ENCODE data around the gene ABI2.
A peak's percentile ranks its signal among the peaks of the same experiment; 100 is the strongest.

ABI2 gene

GRCh38 chr2:203352604-203353255, 24.5 kb downstream of the ABI2 start:
- DNase-seq (ENCODE audit: low read depth), result no peak
- no peak overlapping the region for H3K4me3 ChIP-seq (replicated peaks; ENCODE audit: low read depth, low read length)
- no peak for TF ChIP-seq CTCF (IDR thresholded peaks at IDR 0.05; ENCODE audit: low read length, missing control alignments)

- TF ChIP-seq CTCF (IDR thresholded peaks at IDR 0.05; ENCODE audit: low read length, missing control alignments), result no peak
- no peak overlapping the region for H3K4me3 ChIP-seq (replicated peaks; ENCODE audit: low read depth, low read length)
- no peak for DNase-seq (ENCODE audit: low read depth)
Measured at GRCh38 chr2:203354966-203355365, 26.8 kb downstream of the ABI2 start.

GRCh38 chr2:203359450-203359849, 31.3 kb downstream of the ABI2 start:
- H3K4me3 ChIP-seq (replicated peaks; ENCODE audit: low read depth, low read length), result no peak overlapping the region

GRCh38 chr2:203360833-203361430, 32.7 kb downstream of the ABI2 start:
- H3K4me3 ChIP-seq (replicated peaks; ENCODE audit: low read depth, low read length), result no peak overlapping the region
- no peak for TF ChIP-seq CTCF (IDR thresholded peaks at IDR 0.05; ENCODE audit: low read length, missing control alignments)
- DNase-seq (ENCODE audit: low read depth), result no peak

More at GRCh38 chr2:203359450-203359849, 31.3 kb downstream of the ABI2 start:
- TF ChIP-seq CTCF (IDR thresholded peaks at IDR 0.05; ENCODE audit: low read length, missing control alignments), result no peak
- DNase-seq (ENCODE audit: low read depth), result no peak

GRCh38 chr2:203361495-203361894, 33.3 kb downstream of the ABI2 start:
- DNase-seq (ENCODE audit: low read depth), result no peak
- TF ChIP-seq CTCF (IDR thresholded peaks at IDR 0.05; ENCODE audit: low read length, missing control alignments), result no peak

GRCh38 chr2:203361922-203362321, 33.7 kb downstream of the ABI2 start:
- no peak for TF ChIP-seq CTCF (IDR thresholded peaks at IDR 0.05; ENCODE audit: low read length, missing control alignments)
- no peak overlapping the region for H3K4me3 ChIP-seq (replicated peaks; ENCODE audit: low read depth, low read length)
- DNase-seq (ENCODE audit: low read depth), result peak; percentile 22

More at GRCh38 chr2:203361495-203361894, 33.3 kb downstream of the ABI2 start:
- no peak overlapping the region for H3K4me3 ChIP-seq (replicated peaks; ENCODE audit: low read depth, low read length)

Measured in fibroblast of pulmonary artery (primary cell).